Measurements from ENCODE around the gene HTATSF1.

The HTATSF1 gene

DNA sequence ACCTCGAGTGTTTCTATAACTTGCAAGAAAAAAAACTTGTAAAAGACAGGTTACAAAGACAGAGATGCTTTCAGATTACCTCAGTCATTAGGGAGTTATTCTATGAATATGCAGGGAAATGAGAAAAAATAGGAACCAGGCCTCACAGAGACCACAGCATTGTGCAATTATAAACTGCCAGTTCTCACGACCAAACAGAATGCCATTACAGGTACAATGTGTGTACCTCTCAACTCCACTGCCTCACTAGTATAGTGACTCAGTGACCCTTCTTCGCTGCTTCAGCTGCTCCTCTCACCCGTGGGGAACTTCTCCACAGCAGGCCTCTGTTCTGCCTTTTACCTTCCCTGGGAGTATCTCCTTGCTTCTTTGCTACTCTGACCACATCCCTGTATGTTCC is 2.3 kb upstream of the HTATSF1 start:
- TF ChIP-seq, protein P1, sequence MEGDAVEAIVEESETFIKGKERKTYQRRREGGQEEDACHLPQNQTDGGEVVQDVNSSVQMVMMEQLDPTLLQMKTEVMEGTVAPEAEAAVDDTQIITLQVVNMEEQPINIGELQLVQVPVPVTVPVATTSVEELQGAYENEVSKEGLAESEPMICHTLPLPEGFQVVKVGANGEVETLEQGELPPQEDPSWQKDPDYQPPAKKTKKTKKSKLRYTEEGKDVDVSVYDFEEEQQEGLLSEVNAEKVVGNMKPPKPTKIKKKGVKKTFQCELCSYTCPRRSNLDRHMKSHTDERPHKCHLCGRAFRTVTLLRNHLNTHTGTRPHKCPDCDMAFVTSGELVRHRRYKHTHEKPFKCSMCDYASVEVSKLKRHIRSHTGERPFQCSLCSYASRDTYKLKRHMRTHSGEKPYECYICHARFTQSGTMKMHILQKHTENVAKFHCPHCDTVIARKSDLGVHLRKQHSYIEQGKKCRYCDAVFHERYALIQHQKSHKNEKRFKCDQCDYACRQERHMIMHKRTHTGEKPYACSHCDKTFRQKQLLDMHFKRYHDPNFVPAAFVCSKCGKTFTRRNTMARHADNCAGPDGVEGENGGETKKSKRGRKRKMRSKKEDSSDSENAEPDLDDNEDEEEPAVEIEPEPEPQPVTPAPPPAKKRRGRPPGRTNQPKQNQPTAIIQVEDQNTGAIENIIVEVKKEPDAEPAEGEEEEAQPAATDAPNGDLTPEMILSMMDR (IDR thresholded peaks at IDR 0.05; ENCODE audit: borderline replicate concordance, insufficient read depth, low read depth, low read length) = no peak
- H3K4me3 ChIP-seq (ENCODE audit: low read depth, low read length) = no peak overlapping the region

DNA sequence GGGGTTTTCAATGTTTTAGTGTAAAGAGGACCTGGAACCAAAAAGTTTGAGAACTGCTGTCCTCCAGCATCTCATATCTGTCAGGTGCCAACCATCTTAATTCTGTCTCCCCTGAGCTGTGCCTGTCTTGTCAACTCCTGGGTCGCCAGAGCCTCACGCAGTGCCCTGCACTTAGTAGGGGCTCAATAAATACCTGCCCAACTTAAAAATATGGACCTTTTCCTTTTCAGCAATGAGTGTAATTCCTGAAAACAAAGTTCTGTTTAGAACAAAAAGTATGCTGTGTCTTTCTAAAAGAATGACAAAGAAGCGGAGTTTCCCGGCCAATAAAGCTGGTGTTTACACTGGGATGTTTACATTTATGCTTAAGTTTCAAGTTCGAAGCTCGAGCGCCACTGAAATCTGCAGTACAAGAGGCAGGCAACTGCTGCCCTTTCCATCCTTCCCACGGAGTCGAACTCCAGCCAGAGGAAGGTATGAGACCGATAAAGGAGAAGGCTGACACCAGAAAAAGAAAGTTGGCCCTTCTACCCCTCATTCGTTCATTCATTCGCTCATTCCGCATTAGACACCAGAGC is 1.1 kb upstream of the HTATSF1 start:
- peak overlapping the region; percentile 52 for H3K4me3 ChIP-seq (ENCODE audit: low read depth, low read length)
- TF ChIP-seq, protein P1 (IDR thresholded peaks at IDR 0.05; ENCODE audit: borderline replicate concordance, insufficient read depth, low read depth, low read length) = no peak

DNA sequence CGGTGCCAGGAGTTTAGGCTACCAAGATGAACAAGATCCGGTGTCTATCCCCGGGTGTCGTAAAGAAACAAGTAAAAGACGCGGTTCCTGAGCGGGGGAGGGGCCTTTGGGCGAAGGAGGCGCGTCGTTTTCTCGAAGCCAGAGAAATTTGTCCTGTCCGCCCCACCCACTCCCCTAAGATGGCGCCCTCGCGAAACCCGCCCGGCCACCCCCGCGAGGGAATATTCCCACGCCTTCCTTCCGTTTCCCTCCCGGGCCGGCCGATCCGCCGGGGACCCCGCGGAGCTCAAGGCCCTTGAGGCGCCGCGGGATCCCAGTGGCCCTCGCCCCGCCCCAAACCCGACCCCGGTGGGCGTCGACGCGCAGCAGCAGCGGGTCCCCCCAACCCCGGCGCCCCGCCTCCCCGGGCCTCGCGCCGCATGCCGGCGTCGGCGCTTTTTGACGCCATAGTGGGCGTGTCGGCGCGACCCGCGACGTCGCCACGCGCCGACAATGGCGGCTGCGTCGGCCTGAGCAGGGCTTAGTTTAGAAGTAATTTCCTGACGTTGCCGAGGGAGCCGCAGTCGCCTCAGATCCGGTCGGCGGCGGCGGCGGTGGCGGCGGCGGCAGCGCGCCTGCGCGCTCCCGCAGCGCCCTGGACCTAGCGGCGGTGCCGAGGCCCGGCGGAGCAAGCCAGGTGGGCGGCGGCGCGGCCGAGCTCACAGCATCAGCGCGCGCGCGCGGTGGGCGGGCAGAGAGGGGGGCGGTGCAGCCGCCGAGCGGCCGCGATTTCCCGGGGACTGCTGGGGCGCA is 432 bp upstream of the HTATSF1 start:
- H3K4me3 ChIP-seq (ENCODE audit: low read depth, low read length) = peak overlapping the region; percentile 75
- TF ChIP-seq, protein P1 (IDR thresholded peaks at IDR 0.05; ENCODE audit: borderline replicate concordance, insufficient read depth, low read depth, low read length) = no peak

DNA sequence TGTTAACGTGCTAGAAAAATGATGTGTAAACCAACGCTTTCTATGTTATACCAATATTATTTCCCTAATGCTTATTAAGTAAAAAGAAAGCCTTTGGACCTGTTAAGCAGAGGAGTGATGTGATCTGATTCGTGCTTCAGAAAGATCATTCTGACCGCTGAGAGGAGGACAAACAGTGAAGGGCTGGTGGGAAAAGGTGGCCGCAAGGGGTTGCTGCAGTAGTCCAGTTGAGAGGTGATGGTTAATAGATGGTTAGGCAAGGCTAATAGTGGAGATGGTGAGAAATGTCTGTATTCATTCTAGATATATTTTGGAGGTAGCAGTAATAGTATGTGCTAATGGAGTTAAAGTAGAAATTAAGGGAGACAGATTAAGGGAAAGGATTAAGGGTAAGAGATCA is 21.7 kb downstream of the HTATSF1 start:
- TF ChIP-seq, protein P1 (IDR thresholded peaks at IDR 0.05; ENCODE audit: borderline replicate concordance, insufficient read depth, low read depth, low read length) = no peak
- no peak overlapping the region for H3K4me3 ChIP-seq (ENCODE audit: low read depth, low read length)

DNA sequence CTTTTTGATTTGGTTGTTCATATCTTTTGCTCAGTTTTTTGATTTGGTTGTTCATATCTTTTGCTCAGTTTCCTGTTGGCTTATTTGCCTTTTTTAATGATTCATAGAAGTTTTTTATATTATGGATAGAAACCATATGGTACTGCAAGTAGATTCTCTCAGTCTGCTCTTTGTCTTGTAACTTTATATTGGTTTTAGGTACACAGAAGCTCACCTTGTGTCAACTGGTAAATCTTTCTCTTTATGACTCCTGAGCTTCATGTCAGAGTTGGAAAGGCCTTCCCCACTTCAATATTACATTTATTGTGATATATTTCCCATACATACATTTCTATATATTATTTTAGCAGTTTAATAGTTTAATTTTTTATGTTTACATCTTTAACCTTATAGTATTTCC is 26.4 kb downstream of the HTATSF1 start:
- no peak overlapping the region for H3K4me3 ChIP-seq (ENCODE audit: low read depth, low read length)
- TF ChIP-seq, protein P1 (IDR thresholded peaks at IDR 0.05; ENCODE audit: borderline replicate concordance, insufficient read depth, low read depth, low read length) = no peak

DNA sequence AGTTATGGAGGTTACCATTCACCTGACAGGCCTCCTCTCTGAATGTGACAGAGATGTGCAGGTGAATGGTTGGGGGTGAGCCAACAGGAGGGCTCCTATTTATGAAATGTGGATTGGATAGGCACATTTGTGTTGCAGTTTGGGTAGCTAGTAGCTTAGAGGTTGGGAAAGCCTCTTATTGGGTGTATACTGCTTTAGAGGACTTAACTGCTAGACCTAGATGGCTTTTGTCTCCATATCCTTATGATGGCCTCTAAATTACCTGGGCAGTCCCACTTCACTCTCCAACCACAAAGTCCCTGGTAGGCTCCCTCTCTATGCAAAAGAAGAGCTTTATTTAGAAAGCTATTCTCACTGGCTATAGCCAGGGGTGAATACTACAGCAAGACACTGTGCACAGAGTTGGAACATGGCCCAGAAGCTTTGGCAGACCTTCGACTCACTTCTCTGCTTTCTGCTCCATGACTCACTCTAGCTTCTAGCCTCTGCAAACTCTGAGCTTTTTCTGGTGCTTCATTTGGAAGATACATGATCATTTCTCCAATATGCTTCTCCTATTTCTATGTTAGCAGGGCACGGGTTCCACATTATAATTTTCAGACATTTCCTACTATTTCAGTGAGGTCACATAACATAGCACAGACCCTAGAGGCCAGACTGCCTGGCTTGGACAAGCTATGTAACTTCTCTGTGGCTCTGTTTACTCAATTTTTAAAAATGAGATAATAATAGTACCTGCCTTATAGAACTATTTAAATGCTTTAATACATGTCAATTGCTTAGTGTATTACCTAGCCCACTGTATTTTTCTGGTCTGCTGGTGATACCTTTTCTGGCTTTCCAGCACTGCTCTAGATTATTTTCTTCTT is 28.6 kb downstream of the HTATSF1 start:
- no peak overlapping the region for H3K4me3 ChIP-seq (ENCODE audit: low read depth, low read length)
- TF ChIP-seq, protein P1 (IDR thresholded peaks at IDR 0.05; ENCODE audit: borderline replicate concordance, insufficient read depth, low read depth, low read length) = no peak
